ENCODE data around the gene SV2C.

- TF ChIP-seq EZH2 (IDR thresholded peaks at IDR 0.05; ENCODE audit: borderline replicate concordance, low read length) (no peak), CTCF (conservative IDR thresholded peaks at IDR 0.05 in 1 of 2, IDR thresholded peaks at IDR 0.05 in 1 of 2; ENCODE audit: extremely low read depth in 1 of 2, insufficient read depth in 1 of 2, low read depth in 1 of 2, low read length in 2 of 2) (no peak)
Observed at GRCh38 chr5:76234665-76235064, 151.5 kb downstream of the SV2C start.

Data from mammary epithelial cell (primary cell).